HepG2 (cell line): ENCODE results near the gene CDT1. TPM values are rescaled to one million over a fixed set of nuclear protein-coding genes. Genes with fewer than 3 reads are reported as not detected.

Experiments used
- CREB3 ChIP-seq: sonication (generic); formaldehyde crosslinking; IDR thresholded peaks from 2 replicates; pipeline ENCODE4 v1.5.0; 2020; ENCODE audit warnings: missing genetic modification reagents
- IRF2 ChIP-seq: IDR thresholded peaks from 2 replicates; pipeline ENCODE4 v1.6.1; 2018; ENCODE audit warnings: missing genetic modification reagents, missing compliant biosample characterization
- MYPOP ChIP-seq: sonication (generic); formaldehyde crosslinking; IDR thresholded peaks from 2 replicates; pipeline ENCODE4 v1.8.1; 2023; ENCODE audit warnings: mild to moderate bottlenecking, moderate library complexity, missing genetic modification reagents
- PHF21A ChIP-seq: sonication (generic); formaldehyde crosslinking; IDR thresholded peaks from 2 replicates; pipeline ENCODE4 v1.5.0; 2020; ENCODE audit warnings: mild to moderate bottlenecking, missing genetic modification reagents
- POLR2AphosphoS5 ChIP-seq: IDR thresholded peaks from 2 replicates; pipeline ENCODE4 v1.6.1; 2012; ENCODE audit warnings: low read depth, low read length
- RARA ChIP-seq: IDR thresholded peaks from 2 replicates; pipeline ENCODE4 v1.6.1; 2016; ENCODE audit warnings: missing genetic modification reagents, missing compliant biosample characterization
- TEAD3 ChIP-seq: optimal IDR thresholded peaks from 2 replicates; pipeline ENCODE3; 2016; ENCODE audit warnings: borderline replicate concordance
- TFAP4 ChIP-seq: sonication (generic); IDR thresholded peaks from 2 replicates; pipeline ENCODE4 v1.6.1; 2016; ENCODE audit warnings: low read depth, borderline replicate concordance
- UBTF ChIP-seq: sonication (generic); formaldehyde crosslinking; IDR thresholded peaks from 2 replicates; pipeline ENCODE4 v1.4.0; 2020; ENCODE audit warnings: mild to moderate bottlenecking, missing genetic modification reagents
- YY1 ChIP-seq: IDR thresholded peaks from 2 replicates; pipeline ENCODE4 v1.6.1; 2011; ENCODE audit warnings: low read length, low read depth, moderate library complexity, mild to moderate bottlenecking; ENCODE audit not compliant: insufficient read depth, insufficient replicate concordance
- ZBTB7B ChIP-seq: sonication (generic); formaldehyde crosslinking; IDR thresholded peaks from 2 replicates; pipeline ENCODE4 v1.4.0; 2020; ENCODE audit warnings: missing genetic modification reagents
- ZHX1 ChIP-seq: sonication (generic); formaldehyde crosslinking; IDR thresholded peaks from 2 replicates; pipeline ENCODE4 v1.8.1; 2022; ENCODE audit warnings: low read depth, mild to moderate bottlenecking, missing genetic modification reagents
- ZNF17 ChIP-seq: sonication (generic); formaldehyde crosslinking; IDR thresholded peaks from 2 replicates; pipeline ENCODE4 v1.5.0; 2020; ENCODE audit warnings: mild to moderate bottlenecking, missing genetic modification reagents
- ZNF180 ChIP-seq: sonication (generic); formaldehyde crosslinking; IDR thresholded peaks from 2 replicates; pipeline ENCODE4 v1.4.0; 2020; ENCODE audit warnings: low read depth, missing genetic modification reagents, borderline replicate concordance
- ZNF337 ChIP-seq: sonication (generic); formaldehyde crosslinking; IDR thresholded peaks from 2 replicates; pipeline ENCODE4 v1.5.1; 2020; ENCODE audit warnings: missing genetic modification reagents, low read depth, mild to moderate bottlenecking, borderline replicate concordance
- ZNF629 ChIP-seq: sonication (generic); formaldehyde crosslinking; conservative IDR thresholded peaks from 2 replicates; pipeline ENCODE4 v1.5.0; 2020; ENCODE audit warnings: missing genetic modification reagents
- ZSCAN5A ChIP-seq: sonication (generic); formaldehyde crosslinking; IDR thresholded peaks from 2 replicates; pipeline ENCODE4 v1.8.0; 2022; ENCODE audit warnings: mild to moderate bottlenecking, missing genetic modification reagents, borderline replicate concordance
- polyA plus RNA-seq, 8 experiments: library from polyadenylated mRNA; depleted of rRNA in 3 of 8; stranded (reverse) in 7 of 8; unstranded in 1 of 8; fragments of >200 nt; fragmentation: Illumina TruSeq in 4 of 8; extraction: Trizol in 4 of 8; gene quantifications; 2 replicates each; pipeline versions ENCODE4 v1.2.1 to v1.2.3, GENCODE V29; 2011 to 2016; ENCODE audit warnings: low read depth in 4 of 8, missing spikeins in 1 of 8, mixed read lengths in 1 of 8; ENCODE audit not compliant: insufficient read depth in 1 of 8
- total RNA-seq, 5 experiments: library from RNA; depleted of rRNA; stranded (reverse); fragments of >200 nt; fragmentation: Illumina TruSeq; extraction: Trizol; gene quantifications; 2 replicates each; pipeline ENCODE4 v1.2.3, GENCODE V29; 2016; ENCODE audit warnings: low read depth in 1 of 5

CDT1 gene
- total and polyA plus RNA-seq, 2 of the 13 experiments (the other 11 are each of a cell fraction or from before 2014, with no cell fraction given), result 23.1 to 23.8 TPM

- TF ChIP-seq UBTF (CRISPR knock-in tag) (0 out of 2 replicates have a peak, but pooled peaks have one; percentile 43), ZNF180 (CRISPR knock-in tag) (no peak), CREB3 (CRISPR knock-in tag) (no peak), POLR2AphosphoS5 (no peak), IRF2 (CRISPR knock-in tag) (peak; percentile 25; the same call in 1 of the 2 replicates), ZNF17 (CRISPR knock-in tag) (no peak), TEAD3 (CRISPR knock-in tag) (peak; percentile 78), ZBTB7B (CRISPR knock-in tag) (peak; percentile 69; the same call in 1 of the 2 replicates), ZNF629 (CRISPR knock-in tag) (peak; percentile 62; the same call in 1 of the 2 replicates), ZHX1 (no peak), ZNF337 (CRISPR knock-in tag) (no peak), ZSCAN5A (0 out of 2 replicates have a peak, but pooled peaks have one; percentile 14), RARA (CRISPR knock-in tag) (peak; percentile 54; the same call in 1 of the 2 replicates), MYPOP (CRISPR knock-in tag) (no peak), TFAP4 (peak; percentile 78), PHF21A (CRISPR knock-in tag) (peak; percentile 85), YY1 (peak; percentile 25)
Observed at GRCh38 chr16:88787579-88788314, 15.8 kb upstream of the CDT1 start (continued).
